Activated CD4-positive, alpha-beta T cell treated with anti-CD3 and anti-CD28 coated beads, Interleukin-2, amount 50 U/mL, for 4 hours (primary cell): ENCODE data around the gene INTS2.
A peak's percentile ranks its signal among the peaks of the same experiment; 100 is the strongest.
"Not testable (repeated sequence)": the region's sequence is repeated elsewhere in the genome, so short reads cannot be mapped to it uniquely, and the experiment has no call there.

Experiments used
- DNase-seq, 2 experiments: peaks; one replicate each; pipeline ENCODE4 v3.0.0-alpha.2; 2020

The INTS2 gene

DNA sequence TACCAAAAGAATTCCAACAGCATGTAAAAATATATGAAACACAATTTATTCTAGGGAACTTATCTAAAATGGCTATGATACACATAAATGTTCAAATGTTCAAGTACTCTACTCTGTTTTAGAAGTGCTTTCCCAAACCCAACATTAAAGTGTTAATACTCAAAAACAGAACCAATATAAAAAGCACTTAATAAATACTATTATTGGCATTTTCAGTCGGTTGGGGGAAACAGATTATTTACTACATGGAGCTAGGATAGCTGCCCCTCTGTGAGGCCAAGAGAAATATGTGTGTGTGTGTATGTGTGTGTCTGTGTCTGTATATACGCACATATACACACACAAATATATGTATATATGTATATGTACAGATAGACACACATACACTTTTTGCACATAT is 32.4 kb downstream of the INTS2 start:
- no peak for DNase-seq

DNA sequence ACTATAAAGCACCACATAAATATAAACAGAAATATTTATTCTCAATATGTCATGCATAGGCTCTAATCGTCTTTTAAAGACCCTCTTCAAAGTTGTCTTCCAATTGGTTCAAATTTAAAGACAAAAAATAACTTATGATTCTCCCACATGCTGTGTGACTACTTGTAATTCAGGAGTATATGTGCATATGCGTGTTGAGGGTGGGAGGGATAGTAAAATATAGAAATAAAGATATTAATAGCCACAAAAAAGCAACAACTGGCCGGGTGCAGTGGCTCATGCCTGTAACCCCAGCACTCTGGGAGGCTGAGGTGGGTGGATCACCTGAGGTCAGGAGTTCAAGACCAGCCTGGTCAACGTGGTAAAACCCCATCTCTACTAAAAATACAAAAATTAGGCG is 33.5 kb downstream of the INTS2 start:
- DNase-seq = not testable (repeated sequence)

DNA sequence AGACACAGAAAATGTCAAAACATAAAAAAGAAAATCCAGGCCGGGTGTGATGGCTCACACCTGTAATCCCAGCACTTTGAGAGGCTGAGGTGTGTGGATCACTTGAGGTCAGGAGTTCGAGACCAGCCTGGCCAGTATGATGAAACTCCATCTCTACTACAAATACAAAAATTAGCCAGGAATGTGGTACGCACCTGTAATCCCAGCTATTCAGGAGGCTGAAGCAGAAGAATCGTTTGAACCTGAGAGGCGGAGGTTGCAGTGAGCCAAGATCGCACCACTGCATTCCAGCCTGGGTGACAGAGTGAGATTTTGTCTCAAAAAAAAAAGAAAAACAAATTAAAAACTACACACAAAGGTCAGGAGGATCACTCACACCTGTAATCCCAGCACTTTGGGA is 40.0 kb downstream of the INTS2 start:
- not testable (repeated sequence) for DNase-seq

DNA sequence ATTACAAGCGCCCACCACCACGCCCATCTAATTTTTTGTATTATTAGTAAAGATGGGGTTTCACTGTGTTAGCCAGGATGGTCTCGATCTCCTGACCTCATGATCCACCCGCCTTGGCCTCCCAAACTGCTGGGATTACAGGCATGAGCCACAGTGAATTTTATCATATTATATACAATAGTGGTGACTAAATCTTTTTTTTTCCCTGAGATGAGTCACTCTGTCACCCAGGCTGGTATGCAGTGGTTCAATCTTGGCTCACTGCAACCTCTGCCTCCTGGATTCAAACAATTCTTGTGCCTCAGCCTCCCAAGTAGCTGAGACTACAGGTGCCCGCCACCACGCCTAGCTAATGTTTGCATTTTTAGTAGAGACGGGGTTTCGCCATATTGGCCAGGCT is 41.9 kb downstream of the INTS2 start:
- DNase-seq = not testable (repeated sequence)

DNA sequence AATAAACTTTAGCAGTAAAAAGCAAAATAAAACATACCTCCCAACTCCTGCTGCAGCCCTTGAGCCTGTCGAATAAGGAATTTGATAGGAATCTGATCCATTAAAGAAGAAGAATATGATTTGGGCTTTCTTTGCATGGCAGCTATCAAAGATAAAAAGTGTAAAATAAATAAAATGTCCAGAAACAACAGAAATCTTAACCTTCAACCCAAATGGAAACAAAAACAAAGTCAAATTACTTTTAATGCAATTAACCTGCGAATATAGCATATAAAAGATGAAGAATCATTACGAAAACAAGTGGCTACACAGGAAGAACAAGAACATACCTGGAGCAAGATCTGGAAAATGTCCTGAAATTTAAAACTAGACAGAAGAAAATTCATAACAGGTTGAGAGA is 42.9 kb downstream of the INTS2 start:
- no peak for DNase-seq

DNA sequence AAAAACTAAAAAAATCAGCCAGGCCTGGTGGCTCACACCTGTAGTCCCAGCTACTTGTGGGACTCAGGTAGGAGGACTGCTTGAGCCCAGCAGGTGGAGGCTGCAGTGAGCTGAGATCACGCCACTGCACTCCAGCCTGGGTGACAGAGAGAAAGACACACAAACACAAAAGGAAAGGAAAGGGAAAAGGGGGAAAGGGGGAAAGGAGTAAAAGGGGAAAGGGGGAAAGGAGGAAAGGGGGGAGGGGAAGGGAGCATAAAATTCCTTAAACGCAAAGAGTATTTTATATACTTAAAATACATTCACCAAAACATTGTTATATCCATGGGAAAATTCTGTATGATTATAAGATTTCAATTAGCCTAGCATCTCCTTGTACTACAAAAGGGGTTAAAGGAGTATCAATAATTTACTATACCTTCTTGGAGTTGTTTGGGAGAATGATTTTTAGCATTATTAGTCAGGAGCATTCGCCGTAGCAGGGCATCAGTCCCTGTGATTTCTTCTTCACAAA is 47.1 kb downstream of the INTS2 start:
- DNase-seq = no peak

DNA sequence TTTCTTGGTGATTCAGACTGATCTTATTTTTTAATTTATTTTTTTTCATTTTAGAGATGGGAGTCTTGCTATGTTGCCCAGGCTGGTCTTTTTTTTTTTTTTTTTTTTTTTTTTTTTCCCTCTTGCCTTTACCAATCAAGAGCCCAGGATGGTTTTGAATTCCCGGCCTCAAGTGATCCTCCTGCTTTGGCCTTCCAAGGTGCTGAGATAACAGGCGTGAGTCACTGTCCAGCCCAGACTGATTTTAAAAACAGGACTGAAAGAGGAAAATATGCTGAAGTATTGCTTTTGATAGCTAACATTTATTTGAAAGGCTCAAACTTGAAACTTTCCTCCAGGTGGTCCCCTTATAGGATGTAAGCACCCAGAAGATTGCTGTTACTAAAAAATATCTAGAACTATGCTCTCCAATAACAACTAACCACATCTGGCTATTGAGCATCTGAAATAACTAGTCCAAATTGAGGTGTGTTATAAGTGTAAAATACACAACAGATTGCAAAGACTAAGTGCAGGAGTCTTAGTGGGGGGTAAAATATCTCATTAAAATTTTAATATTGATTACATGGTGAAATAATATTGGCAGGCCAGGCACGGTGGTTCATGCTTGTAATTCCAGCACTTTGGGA is 48.7 kb downstream of the INTS2 start:
- no peak for DNase-seq

DNA sequence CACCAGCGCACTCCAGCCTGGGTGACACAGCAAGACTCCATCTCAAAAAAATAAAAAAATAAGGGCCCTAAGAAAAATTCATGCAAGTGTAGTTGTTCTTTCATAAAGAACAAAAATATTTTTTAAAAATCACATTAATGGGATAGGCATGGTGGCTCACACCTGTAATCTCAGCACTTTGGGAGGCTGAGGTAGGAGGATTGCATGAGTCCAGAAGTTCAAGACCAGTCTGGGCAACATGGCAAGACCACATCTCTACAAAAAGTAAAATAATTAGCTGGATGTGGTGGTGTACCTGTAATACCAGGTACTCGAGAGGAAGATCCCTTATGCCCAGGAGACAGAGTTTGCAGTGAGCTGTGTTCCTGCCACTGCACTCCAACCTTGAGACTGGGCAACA is 49.3 kb downstream of the INTS2 start:
- DNase-seq = no peak

DNA sequence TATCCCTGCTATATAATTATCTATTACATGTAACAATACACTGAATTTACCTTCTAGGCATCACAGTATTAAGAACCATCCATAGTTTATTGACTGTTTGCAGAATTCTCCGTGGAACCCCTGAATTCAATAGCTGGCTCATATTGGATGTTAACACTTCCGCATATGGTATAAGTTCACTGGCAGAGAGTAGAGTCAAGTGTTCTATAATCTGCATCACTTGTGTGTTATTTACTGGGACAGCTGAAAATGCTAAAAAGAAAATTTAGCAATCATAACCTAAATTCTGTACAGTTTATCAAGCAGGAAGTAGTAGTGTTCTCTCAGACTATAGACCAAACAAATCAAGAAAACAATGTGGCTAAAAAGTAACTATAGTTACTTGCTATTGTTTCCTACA is 49.9 kb downstream of the INTS2 start:
- no peak for DNase-seq

DNA sequence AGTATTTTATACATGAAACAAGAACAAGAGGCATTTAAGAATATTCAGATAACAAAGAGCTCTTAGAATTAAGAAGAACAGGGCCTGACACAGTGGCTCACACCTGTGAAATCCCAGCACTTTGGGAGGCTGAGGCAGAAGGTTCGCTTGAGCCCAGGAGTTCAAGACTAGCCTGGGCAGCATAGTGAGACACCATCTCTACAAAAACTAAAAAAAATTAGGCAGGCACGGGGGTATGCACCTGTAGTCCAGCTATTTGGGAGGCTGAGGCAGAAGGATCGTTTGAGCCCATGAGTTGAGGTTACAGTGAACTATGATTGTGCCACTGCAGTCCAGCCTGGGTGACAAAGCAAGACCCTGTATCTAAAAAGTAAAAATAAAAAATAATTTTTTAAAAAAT is 52.0 kb downstream of the INTS2 start:
- DNase-seq = no peak

DNA sequence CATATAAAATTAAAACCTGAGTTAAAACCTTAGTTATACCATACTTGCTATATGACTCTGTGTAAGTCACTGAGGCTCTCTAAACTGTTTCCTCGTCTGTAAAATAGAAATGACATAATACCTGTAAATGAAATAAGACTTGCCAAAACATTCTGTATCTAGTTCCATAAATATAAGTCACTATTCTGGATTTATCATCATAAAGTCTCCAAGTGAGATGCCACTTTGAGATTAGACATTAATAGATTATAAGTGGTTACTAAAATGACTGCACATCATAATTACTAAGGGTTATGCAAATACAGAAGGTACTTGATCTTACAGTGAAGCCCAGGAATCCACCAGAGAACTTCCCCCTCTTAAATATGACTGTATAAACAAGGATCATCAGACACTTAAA is 52.5 kb downstream of the INTS2 start:
- no peak for DNase-seq

DNA sequence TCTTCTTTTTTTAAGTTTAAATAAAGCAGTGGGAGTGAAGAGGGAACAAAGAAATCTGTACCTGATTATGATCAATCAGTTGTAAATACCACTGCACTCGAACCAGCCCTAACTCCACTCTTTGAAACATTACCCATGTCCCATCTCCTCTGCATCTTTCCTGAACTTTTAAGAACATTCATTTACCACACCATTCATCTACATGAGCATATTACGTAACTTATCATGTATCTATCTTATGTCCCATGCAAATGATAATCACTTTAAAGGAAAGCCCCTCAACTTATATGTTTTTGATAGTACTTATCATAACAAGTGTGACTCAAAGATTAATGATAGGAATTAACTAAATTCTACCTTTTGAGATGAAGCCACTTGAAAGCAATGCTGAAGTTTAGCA is 53.7 kb downstream of the INTS2 start:
- DNase-seq = no peak

DNA sequence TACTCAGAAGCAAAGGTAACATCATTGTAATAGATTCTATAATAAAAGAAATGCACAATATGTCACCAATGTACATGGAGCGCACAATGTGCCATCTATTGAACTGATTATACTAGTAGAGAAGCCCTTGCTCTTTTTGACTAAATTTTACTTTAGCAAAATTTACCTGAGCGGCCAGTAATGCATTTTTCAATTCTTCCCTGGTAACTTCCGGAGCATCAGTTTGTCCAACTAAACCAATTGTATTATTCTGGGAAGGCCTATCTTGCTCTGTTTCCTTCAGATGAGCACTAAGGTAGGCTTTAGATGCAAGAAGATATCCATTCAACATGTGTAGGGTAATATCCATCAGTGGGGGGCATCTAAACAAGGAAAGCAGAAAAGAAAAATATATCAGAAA is 55.7 kb downstream of the INTS2 start:
- DNase-seq = no peak

DNA sequence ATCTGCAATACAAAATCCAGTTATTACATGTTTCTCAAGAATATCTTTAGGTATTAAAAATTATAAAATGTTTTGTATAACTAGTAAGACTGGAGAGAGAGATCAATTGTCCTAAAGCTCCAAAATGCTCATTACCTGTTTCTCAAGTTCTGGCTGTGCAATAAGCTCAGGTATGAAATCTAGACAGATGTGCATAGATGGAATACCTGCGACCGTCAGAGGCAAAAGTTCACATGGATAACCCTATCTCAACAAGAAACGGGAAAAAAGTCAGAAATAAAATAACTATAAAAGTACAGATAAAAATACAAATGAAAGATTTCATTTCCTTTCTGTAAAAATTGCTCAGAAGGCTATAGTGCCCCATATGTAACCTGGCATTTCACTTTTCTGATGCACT is 58.6 kb downstream of the INTS2 start:
- no peak for DNase-seq

DNA sequence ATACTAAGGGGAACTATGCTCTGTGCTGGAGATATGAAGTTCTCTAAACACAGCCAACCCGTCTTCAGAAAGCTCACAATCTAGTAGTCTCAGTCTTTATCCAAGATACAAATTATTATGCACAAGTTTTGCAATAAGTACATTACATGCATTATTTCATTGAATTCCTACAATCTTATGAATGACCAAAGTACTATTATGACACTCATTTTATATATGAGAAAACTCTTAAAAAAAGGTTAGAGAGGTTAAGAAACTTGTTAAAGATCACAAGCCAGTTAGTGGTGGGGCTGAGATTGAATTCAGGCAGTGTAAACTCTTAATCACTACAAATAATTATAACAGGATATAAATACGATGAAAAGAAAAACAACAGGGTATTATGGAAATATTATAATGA is 59.7 kb downstream of the INTS2 start:
- DNase-seq = no peak

DNA sequence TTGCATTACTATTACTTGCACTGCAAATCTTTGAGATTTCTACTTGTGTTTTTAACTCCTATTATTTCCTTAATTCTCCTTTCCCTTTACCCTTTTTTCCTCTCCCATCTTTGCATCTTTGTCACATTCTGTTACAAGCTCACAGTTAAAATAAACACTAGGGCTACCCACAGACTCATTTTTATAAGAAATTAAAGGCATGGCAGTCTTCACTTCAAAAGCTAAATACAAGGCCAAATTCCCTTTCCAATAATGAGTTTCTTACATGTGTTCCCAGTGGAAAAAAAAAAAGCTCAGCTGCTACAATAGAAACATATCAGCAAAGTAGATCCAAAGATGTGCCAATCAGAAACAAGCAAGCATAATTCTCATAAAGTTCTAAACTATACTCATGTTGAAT is 60.7 kb downstream of the INTS2 start:
- DNase-seq = no peak

DNA sequence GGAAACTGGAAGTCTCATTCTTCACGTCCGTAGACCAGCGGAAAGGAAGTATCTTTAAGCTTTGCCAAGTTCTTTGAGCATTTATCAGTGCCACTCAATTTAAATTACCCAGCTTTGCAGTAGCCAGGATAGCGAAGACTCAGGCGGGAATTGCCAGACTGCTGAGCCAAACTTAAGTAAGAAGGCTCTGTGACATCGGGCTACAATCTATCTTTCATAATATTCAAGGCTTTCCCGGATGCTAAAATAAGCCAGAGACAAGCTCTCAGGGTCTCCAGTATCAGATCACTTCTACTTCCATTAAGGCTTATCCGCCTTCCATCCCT is 64.0 kb downstream of the INTS2 start:
- no peak for DNase-seq

DNA sequence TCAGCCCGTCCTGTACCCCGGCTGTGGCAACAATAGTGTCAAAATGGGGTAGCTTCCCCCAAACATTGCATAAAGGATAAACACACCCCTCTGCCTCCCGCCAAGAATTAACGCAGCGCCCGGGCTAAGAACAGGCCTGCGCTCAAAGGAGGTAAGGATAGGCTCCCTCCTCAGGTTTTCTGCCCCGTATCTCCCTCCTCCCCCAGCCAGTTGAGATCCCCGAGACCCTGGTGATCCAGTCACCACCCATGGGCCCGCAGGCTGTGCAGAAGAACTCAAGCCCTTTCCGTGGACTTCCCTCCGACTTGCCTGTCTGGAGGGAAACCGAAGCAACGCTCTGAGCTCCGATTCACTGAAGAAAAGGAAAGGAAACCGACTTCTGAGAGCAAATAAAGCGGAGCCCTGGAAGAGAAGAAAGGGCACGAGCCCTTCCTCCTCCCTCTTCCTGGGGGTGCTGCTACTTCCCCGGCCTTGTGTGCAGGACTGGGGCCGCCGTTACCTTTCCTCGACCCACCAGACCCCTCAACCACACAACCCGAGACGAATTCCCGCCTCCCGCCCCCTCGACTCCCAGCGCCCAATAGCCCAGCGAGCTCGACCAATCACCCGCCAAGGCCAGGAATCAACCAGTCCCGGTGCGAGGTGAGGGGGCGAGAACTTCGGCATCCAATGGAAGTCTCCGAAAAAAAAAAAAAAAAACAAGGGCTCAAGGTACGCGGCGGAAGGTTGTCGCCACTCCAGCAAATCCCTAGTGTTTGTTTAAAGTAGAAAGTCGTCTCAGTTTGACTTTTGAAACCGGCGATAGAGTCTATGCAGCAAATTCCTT is 64.6 kb downstream of the INTS2 start, which contains the start of gene BRIP1:
TSS of gene BRIP1 (minus strand) at position 554 of the 826 bp plus-strand sequence. CDS start 1,989 bp downstream, outside the sequence.
- peak; percentile 84 for DNase-seq

DNA sequence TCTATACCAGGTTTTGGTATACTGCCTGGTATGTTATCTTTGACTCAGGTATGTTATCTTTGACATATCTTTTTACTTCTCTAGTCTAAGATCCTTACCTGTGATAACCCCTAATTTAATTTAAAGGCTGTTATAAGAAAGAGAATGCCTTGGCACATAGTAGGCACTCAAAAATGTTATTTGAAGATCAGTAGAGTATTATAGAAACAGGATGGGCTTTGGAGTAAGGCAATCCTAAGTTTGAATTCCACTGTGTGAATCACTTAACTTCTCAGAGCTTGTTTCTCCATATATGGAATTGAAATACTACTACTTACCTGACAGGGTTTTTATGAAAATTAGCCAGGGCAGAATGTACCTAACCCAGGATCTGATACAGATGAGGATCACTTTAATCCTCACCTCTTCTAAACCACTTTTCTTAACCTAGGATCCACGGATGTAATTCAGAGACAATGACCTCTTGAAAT is 65.6 kb downstream of the INTS2 start:
- DNase-seq = no peak

DNA sequence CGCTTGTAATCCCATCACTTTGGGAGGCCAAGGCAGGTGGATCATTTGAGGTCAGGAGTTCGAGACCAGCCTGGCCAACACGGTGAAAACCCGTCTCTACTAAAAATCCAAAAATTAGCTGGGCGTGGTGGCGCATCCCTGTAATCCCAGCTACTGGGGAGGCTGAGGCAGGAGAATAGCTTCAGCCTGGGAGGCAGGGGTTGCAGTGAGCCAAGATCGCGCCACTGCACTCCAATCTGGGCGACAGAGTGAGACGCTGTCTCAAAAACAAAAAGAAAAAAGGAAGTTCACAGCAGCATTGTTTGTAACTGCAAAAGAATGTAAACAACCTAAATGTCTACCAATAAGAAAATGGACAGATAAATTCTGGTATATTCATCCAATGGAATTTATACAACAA is 67.4 kb downstream of the INTS2 start:
- DNase-seq = not testable (repeated sequence)

DNA sequence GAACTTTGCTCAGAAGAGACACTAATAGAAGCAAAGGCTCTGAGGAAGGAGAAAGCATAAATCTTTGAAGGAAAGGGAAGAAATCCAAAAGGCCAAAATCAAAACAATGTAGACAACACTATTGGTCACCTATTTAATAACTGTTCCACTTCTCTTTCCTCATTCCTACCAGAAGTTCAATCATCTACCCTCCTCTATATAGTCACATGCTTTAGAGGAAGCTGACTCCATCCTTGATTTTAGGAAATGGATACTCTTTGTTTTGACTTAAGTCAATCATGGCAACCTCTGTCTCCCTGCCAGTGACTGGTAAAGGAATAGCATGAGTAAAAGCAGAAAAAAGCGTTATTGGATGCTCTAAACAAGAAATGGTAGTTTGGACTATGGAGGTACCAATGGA is 71.7 kb downstream of the INTS2 start:
- DNase-seq = no peak

DNA sequence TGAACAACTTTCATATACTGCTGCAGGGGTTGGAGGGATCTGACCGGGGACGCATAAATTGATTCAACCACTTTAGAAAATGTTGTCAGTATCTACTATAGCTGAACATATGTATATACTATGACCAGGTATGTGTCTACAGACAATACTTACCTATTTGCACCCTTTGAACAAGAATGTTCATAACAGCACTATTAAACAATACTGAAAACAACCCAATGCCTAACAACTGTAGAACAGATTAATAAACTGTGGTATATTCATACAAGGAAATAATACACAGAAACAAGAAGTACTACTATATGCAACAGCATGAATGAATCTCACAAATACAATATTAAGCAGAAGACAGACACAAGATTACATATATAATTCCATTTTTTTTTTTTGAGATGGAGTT is 74.9 kb downstream of the INTS2 start:
- DNase-seq = no peak

DNA sequence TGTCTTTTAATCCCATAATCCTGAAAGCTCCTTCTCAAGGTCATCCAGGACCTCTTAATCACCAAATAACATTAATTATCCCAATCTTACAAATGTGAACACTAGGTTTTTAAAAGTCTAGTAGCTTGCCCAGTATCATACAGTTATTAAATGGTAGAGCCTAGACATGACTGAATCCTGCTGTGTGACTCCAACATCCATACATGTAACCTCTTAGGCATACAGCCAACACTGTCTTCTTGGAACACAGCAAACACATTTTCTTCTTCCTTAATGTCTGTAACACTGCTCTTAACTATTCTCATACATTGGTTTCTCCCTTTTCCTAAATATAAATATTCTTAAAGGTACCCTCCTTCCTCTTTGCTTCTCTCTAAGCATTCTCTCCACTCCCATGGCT is 78.1 kb downstream of the INTS2 start:
- no peak for DNase-seq

DNA sequence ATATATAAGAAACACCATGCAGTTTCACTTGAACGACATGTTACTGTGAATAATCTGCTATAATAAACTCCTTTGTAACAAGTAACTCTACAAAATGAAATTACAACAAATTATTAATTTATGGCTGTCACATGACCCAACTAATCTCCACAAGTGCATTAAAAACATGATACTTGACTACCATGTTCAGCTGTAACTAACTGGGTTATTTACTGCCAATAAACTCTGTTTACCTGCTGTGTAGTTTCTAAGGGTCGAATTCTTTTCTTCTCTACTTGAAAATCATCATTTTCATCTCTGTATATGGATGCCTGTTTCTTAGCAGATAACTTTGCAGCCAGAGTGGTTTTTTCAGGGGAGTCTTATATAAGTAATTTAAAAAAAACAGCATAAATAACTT is 78.9 kb downstream of the INTS2 start:
- DNase-seq = no peak

DNA sequence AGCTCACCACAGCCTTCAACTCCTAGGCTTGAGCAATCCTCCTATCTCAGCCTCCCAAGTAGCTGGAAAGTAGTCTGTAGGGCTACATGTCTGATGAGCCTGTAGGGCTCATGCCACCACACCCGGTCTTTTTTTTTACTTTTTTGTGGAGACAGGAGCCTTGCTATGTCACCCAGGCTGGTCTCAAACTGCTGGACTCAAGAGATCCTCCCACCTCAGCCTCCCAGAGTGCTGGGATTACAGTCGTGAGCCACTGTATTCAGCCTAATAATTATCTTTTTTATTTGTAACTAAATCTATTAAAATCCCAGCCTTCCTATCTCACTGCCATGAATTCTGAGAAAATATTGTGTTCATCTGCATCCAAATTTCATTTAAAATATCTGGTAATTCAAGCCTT is 79.5 kb downstream of the INTS2 start:
- DNase-seq = no peak
